ENCODE measurements around the gene L3MBTL3.

- TF ChIP-seq YY1 (IDR thresholded peaks at IDR 0.05; ENCODE audit: low read depth) (no peak), CTCF (IDR thresholded peaks at IDR 0.05) (no peak), EZH2phosphoT487 (IDR thresholded peaks at IDR 0.05; ENCODE audit: borderline replicate concordance, low read depth) (no peak)
Observed at GRCh38 chr6:130054725-130055124, 36.3 kb downstream of the L3MBTL3 start.

All from SK-N-SH (cell line).